ENCODE measurements around the gene SEPTIN5. TPM values are rescaled to one million over a fixed set of nuclear protein-coding genes. Genes with fewer than 3 reads are reported as not detected.
A peak's percentile ranks its signal among the peaks of the same experiment; 100 is the strongest.

The SEPTIN5 gene
- total RNA-seq, 1 donor from 2014 or later, result 11.5 TPM

DNA sequence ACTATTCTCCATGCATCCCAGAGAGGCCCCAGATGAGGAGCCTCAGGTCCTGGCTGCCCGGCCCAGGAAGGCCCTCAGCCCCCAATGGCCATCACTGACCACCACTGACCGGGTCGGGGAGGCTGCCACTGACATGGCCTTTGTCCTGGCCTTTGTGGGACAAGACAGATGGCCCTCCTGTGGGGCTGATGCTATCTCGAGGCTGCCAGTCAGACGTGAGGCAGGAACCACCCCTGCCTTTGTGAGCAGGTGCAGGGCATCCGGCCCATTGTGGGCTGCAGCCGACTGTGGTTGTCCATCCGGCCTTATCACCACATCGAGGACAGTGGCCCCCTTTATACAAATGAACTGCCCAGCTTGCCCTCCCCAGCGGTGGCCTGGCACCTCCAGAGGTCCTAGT lies 14.5 kb downstream of the SEPTIN5 start:
- TF ChIP-seq, protein P1, sequence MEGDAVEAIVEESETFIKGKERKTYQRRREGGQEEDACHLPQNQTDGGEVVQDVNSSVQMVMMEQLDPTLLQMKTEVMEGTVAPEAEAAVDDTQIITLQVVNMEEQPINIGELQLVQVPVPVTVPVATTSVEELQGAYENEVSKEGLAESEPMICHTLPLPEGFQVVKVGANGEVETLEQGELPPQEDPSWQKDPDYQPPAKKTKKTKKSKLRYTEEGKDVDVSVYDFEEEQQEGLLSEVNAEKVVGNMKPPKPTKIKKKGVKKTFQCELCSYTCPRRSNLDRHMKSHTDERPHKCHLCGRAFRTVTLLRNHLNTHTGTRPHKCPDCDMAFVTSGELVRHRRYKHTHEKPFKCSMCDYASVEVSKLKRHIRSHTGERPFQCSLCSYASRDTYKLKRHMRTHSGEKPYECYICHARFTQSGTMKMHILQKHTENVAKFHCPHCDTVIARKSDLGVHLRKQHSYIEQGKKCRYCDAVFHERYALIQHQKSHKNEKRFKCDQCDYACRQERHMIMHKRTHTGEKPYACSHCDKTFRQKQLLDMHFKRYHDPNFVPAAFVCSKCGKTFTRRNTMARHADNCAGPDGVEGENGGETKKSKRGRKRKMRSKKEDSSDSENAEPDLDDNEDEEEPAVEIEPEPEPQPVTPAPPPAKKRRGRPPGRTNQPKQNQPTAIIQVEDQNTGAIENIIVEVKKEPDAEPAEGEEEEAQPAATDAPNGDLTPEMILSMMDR (IDR thresholded peaks at IDR 0.05), result no peak
- H3K4me1 ChIP-seq, result peaks cover 3% of the 10 kb centered on the region
- H3K4me3 ChIP-seq, result no peak overlapping the region
- intact Hi-C loops (cut with DNase I), result no loop called here
- no peaks in the 10 kb centered on the region for H3K27me3 ChIP-seq
- H3K27ac ChIP-seq, result no peak overlapping the region
- ATAC-seq (no peak), DNase-seq (no peak)
- H3K36me3 ChIP-seq, result no peaks in the 10 kb centered on the region
- H3K9me3 ChIP-seq, result no peaks in the 10 kb centered on the region

DNA sequence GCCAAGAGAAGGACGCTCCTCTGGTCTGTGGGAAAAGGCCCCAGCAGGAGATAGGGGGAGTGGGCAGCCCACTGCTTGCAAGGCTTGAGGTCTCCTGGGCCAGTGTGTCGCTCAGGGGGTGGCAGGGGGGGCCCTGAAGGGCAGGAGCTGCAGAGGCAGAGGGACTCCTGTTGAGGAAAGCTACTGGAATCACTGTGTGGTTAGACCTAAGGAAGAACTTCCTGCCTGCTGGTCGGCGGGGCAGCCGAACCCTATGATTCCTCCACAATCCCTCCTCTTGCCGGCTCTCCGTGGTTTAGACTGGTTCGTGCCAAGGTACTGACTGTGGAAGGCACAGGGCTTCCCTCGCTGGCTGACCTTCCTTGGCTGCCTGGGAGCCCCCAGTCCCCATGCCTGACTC lies 15.2 kb downstream of the SEPTIN5 start:
- no peaks in the 10 kb centered on the region for H3K27me3 ChIP-seq
- H3K4me3 ChIP-seq, result no peak overlapping the region
- H3K9me3 ChIP-seq, result no peaks in the 10 kb centered on the region
- TF ChIP-seq, protein P1 (IDR thresholded peaks at IDR 0.05), result no peak
- ATAC-seq (no peak), DNase-seq (no peak)
- intact Hi-C loops (cut with DNase I), result no loop called here
- H3K27ac ChIP-seq, result no peak overlapping the region
- peaks cover 3% of the 10 kb centered on the region for H3K4me1 ChIP-seq
- H3K36me3 ChIP-seq, result no peaks in the 10 kb centered on the region

DNA sequence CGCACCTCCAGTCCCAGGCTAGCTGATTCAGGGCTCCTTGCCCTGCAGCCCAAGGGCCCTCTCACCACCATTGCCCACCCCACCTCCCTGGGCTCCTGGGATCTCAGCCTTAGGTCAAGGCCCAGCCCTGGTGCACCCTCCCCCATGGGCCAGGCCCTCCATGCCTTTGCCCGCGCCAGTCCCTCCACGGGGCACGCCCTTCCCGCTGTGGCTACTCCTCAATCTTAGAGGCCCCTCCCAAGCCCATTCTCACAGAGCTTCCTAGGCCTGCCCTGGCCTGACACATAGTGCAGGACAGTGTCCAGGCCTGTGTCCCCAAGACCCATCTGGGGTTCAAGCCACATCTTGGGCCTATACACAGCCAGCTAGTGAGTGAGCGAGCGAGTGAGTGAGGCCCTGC lies 15.9 kb downstream of the SEPTIN5 start:
- H3K27ac ChIP-seq, result no peak overlapping the region
- peaks cover 3% of the 10 kb centered on the region for H3K4me1 ChIP-seq
- H3K9me3 ChIP-seq, result no peaks in the 10 kb centered on the region
- intact Hi-C loops (cut with DNase I), result loop anchor here (5.0 kb wide), 1 partner anchor 182 kb away; no protein-coding TSS in a partner anchor
- no peaks in the 10 kb centered on the region for H3K36me3 ChIP-seq
- TF ChIP-seq, protein P1 (IDR thresholded peaks at IDR 0.05), result no peak
- no peak overlapping the region for H3K4me3 ChIP-seq
- no peaks in the 10 kb centered on the region for H3K27me3 ChIP-seq
- ATAC-seq, result no peak
- no peak for DNase-seq

DNA sequence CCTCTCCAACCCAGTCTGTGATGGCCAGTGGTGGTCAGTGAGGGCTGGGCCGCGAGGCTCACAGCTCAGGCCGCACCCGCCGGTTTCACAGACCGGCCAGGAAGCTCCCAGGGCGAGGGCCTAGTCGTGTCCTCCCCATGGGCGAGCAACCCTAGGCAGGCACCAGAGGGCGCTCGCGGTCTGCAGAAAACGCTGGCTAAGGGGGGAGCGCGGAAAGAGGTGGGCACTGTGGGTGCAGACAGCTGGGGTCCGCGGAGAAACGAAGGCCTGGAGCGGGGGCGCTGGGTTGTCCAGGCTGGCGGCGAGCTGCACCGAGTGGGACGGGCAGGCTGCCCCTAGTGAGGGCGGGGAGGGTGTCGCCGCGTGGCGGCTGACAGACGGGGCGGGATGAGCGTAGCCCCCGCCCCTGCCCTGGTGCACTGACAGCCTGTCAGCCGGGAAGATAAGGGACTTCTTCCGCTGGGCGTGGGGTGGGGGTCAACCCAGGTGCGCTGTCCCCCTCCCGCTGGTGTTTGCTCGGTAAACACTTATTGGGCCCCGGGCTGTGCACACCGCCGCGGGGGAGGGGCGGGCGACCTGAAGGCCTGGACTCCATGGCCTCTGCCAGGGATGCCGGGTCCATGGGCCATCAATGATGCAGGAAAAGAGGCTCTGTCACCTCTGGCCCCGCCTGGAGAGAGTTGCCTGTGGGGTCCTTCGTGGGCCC lies 16.5 kb downstream of the SEPTIN5 start:
- Histone ChIP-seq H3K36me3 (no peaks in the 10 kb centered on the region), H3K27ac (no peak overlapping the region), H3K27me3 (no peaks in the 10 kb centered on the region), H3K4me1 (peaks cover 3% of the 10 kb centered on the region), H3K9me3 (no peaks in the 10 kb centered on the region), H3K4me3 (peak overlapping the region; percentile 33)
- TF ChIP-seq, protein P1 (IDR thresholded peaks at IDR 0.05), result peak; percentile 93
- ATAC-seq (peak; percentile 90), DNase-seq (peak; percentile 91)
- intact Hi-C loops (cut with DNase I), result loop anchor here (5.0 kb wide), 1 partner anchor 181 kb away; no protein-coding TSS in a partner anchor

DNA sequence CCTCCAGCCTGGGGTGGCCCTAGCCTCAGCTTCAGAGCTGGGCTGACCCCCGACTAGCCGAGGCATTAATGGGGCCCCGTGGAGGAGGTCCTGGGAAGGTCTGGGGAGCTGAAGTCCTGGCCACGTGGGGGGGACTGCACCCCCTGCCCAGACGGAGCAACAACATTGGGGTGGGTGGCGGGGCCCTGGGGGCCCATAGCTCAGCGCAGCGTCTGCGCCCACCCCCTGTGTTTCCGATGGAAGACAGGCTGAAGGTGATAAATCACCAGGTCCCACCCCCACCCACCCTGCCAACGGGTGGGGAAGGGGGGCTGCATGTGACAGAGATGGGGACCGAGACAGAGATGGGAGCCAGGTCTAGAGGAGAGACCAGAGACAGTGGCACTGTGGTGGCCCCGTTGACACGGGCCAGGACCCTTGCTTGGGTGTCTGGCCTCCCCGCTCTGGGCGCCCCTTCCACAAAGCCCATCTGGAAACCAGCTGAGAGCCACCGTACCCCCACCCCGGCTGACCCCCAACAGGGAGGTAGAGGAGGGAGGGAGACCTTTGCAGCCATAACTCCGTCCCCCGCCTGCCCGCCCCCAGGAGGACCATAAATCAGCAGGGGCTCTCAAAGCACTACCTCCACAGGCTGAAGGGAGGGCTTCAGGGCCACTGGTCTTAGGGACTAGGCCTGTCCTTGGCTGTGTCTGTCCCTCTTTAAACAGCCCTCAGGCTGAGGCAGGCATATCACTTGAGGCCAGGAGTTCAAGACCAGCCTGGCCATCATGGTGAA lies 17.2 kb downstream of the SEPTIN5 start:
- Histone ChIP-seq H3K36me3 (no peaks in the 10 kb centered on the region), H3K9me3 (no peaks in the 10 kb centered on the region), H3K27me3 (no peaks in the 10 kb centered on the region), H3K4me1 (peaks cover 3% of the 10 kb centered on the region), H3K27ac (no peak overlapping the region), H3K4me3 (no peak overlapping the region)
- intact Hi-C loops (cut with DNase I), result loop anchor here (5.0 kb wide), 1 partner anchor 181 kb away; no protein-coding TSS in a partner anchor
- no peak for ATAC-seq
- no peak for DNase-seq
- TF ChIP-seq, protein P1 (IDR thresholded peaks at IDR 0.05), result no peak
